Measurements from ENCODE around the gene DSCAM. TPM values are rescaled to one million over a fixed set of nuclear protein-coding genes. Genes with fewer than 3 reads are reported as not detected.
"Not testable (repeated sequence)": the region's sequence is repeated elsewhere in the genome, so short reads cannot be mapped to it uniquely, and the experiment has no call there.

DSCAM gene
- total and polyA plus RNA-seq, 4 experiments from 2014 or later, result not detected

- POLR2A ChIA-PET (ENCODE audit: partially characterized antibody); H3K36me3 ChIP-seq (ENCODE audit: insufficient read depth, low read length); H3K4me1 Mint-ChIP-seq; DNase-seq; H3K27ac Mint-ChIP-seq; H3K27me3 Mint-ChIP-seq; H3K9me3 ChIP-seq (ENCODE audit: control insufficient read depth in 1 of 2, low read length in 2 of 2); H3K36me3 Mint-ChIP-seq; H3K4me1 ChIP-seq (ENCODE audit: insufficient read depth, low read length); intact Hi-C loops (cut with micrococcal nuclease); H3K4me3 Mint-ChIP-seq; H3K27me3 ChIP-seq (ENCODE audit: insufficient read depth, low read length); H3K4me3 ChIP-seq (ENCODE audit: low read length in 2 of 2); H3K27ac ChIP-seq (ENCODE audit: low read depth, low read length): not testable (repeated sequence)
- CTCF ChIA-PET (ENCODE audit: partially characterized antibody), result interaction anchor here (0.7 kb wide), 1 partner anchor 815 kb away, joined by 3 read pairs; no protein-coding TSS in a partner anchor
- peaks cover 0 to 12% (median 4%) of the 10 kb centered on the region in 8 donors for H3K9me3 Mint-ChIP-seq
Measured at GRCh38 chr21:40320718-40321117, 526.2 kb downstream of the DSCAM start.

GRCh38 chr21:40318371-40318770, 528.6 kb downstream of the DSCAM start:
- intact Hi-C loops (cut with micrococcal nuclease), result no loop called here
- no peaks in the 10 kb centered on the region for H3K4me1 ChIP-seq (ENCODE audit: insufficient read depth, low read length)
- DNase-seq, result peak in 1 of 5 donors; percentile 0
- no peak overlapping the region for H3K4me3 ChIP-seq (ENCODE audit: low read length in 2 of 2)
- H3K36me3 ChIP-seq (ENCODE audit: insufficient read depth, low read length), result no peaks in the 10 kb centered on the region
- ChIA-PET CTCF (ENCODE audit: partially characterized antibody) (no interaction called here), POLR2A (ENCODE audit: partially characterized antibody) (no interaction called here)
- H3K9me3 Mint-ChIP-seq, result peaks cover 0 to 13% (median 4%) of the 10 kb centered on the region in 8 donors
- H3K27me3 Mint-ChIP-seq, result no peaks in the 10 kb centered on the region
- H3K9me3 ChIP-seq (ENCODE audit: control insufficient read depth in 1 of 2, low read length in 2 of 2), result no peaks in the 10 kb centered on the region
- no peak overlapping the region for H3K27ac Mint-ChIP-seq
- H3K4me3 Mint-ChIP-seq, result no peak overlapping the region
- H3K36me3 Mint-ChIP-seq, result no peaks in the 10 kb centered on the region
- no peaks in the 10 kb centered on the region for H3K4me1 Mint-ChIP-seq
- no peaks in the 10 kb centered on the region for H3K27me3 ChIP-seq (ENCODE audit: insufficient read depth, low read length)
- no peak overlapping the region for H3K27ac ChIP-seq (ENCODE audit: low read depth, low read length)

- Histone ChIP-seq H3K36me3 (ENCODE audit: insufficient read depth, low read length) (no peaks in the 10 kb centered on the region), H3K27ac (ENCODE audit: low read depth, low read length) (no peak overlapping the region), H3K9me3 (ENCODE audit: control insufficient read depth in 1 of 2, low read length in 2 of 2) (no peaks in the 10 kb centered on the region), H3K4me1 (ENCODE audit: insufficient read depth, low read length) (no peaks in the 10 kb centered on the region), H3K27me3 (ENCODE audit: insufficient read depth, low read length) (no peaks in the 10 kb centered on the region), H3K4me3 (ENCODE audit: low read length in 2 of 2) (no peak overlapping the region)
- DNase-seq, result no peak
- POLR2A ChIA-PET (ENCODE audit: partially characterized antibody), result no interaction called here
- Mint-ChIP-seq H3K4me3 (no peak overlapping the region), H3K9me3 (peaks cover 0 to 6% (median 1%) of the 10 kb centered on the region in 8 donors), H3K4me1 (no peaks in the 10 kb centered on the region), H3K36me3 (no peaks in the 10 kb centered on the region), H3K27me3 (no peaks in the 10 kb centered on the region), H3K27ac (no peak overlapping the region)
- CTCF ChIA-PET (ENCODE audit: partially characterized antibody), result no interaction called here
- intact Hi-C loops (cut with micrococcal nuclease), result no loop called here
Measured at GRCh38 chr21:40316104-40316503, 530.9 kb downstream of the DSCAM start.

- DNase-seq, result no peak
- Mint-ChIP-seq H3K36me3 (no peaks in the 10 kb centered on the region), H3K4me1 (no peaks in the 10 kb centered on the region), H3K27me3 (no peaks in the 10 kb centered on the region), H3K27ac (no peak overlapping the region), H3K9me3 (peaks cover 0 to 6% (median 1%) of the 10 kb centered on the region in 8 donors), H3K4me3 (no peak overlapping the region)
- H3K9me3 ChIP-seq (ENCODE audit: control insufficient read depth in 1 of 2, low read length in 2 of 2), result no peaks in the 10 kb centered on the region
- ChIA-PET POLR2A (ENCODE audit: partially characterized antibody) (no interaction called here), CTCF (ENCODE audit: partially characterized antibody) (no interaction called here)
- intact Hi-C loops (cut with micrococcal nuclease), result no loop called here
- no peak overlapping the region for H3K27ac ChIP-seq (ENCODE audit: low read depth, low read length)
- no peaks in the 10 kb centered on the region for H3K4me1 ChIP-seq (ENCODE audit: insufficient read depth, low read length)
- H3K4me3 ChIP-seq (ENCODE audit: low read length in 2 of 2), result no peak overlapping the region
- no peaks in the 10 kb centered on the region for H3K27me3 ChIP-seq (ENCODE audit: insufficient read depth, low read length)
- no peaks in the 10 kb centered on the region for H3K36me3 ChIP-seq (ENCODE audit: insufficient read depth, low read length)
Measured at GRCh38 chr21:40315626-40316025, 531.3 kb downstream of the DSCAM start.

GRCh38 chr21:40313260-40313659, 533.7 kb downstream of the DSCAM start:
- no peaks in the 10 kb centered on the region for H3K9me3 ChIP-seq (ENCODE audit: control insufficient read depth in 1 of 2, low read length in 2 of 2)
- no peak overlapping the region for H3K27ac ChIP-seq (ENCODE audit: low read depth, low read length)
- no peaks in the 10 kb centered on the region for H3K36me3 Mint-ChIP-seq
- H3K4me1 ChIP-seq (ENCODE audit: insufficient read depth, low read length), result no peaks in the 10 kb centered on the region
- peaks cover 0 to 5% (median 1%) of the 10 kb centered on the region in 8 donors for H3K9me3 Mint-ChIP-seq
- ChIA-PET POLR2A (ENCODE audit: partially characterized antibody) (no interaction called here), CTCF (ENCODE audit: partially characterized antibody) (no interaction called here)
- H3K4me1 Mint-ChIP-seq, result no peaks in the 10 kb centered on the region
- H3K27me3 Mint-ChIP-seq, result no peaks in the 10 kb centered on the region
- H3K4me3 ChIP-seq (ENCODE audit: low read length in 2 of 2), result no peak overlapping the region
- intact Hi-C loops (cut with micrococcal nuclease), result no loop called here
- H3K27ac Mint-ChIP-seq, result no peak overlapping the region
- DNase-seq, result no peak
- H3K4me3 Mint-ChIP-seq, result no peak overlapping the region
- no peaks in the 10 kb centered on the region for H3K36me3 ChIP-seq (ENCODE audit: insufficient read depth, low read length)
- H3K27me3 ChIP-seq (ENCODE audit: insufficient read depth, low read length), result no peaks in the 10 kb centered on the region

GRCh38 chr21:40300300-40300699, 546.7 kb downstream of the DSCAM start:
- H3K36me3 ChIP-seq (ENCODE audit: insufficient read depth, low read length), result no peaks in the 10 kb centered on the region
- H3K9me3 ChIP-seq (ENCODE audit: control insufficient read depth in 1 of 2, low read length in 2 of 2), result no peaks in the 10 kb centered on the region
- Mint-ChIP-seq H3K36me3 (no peaks in the 10 kb centered on the region), H3K27me3 (no peaks in the 10 kb centered on the region), H3K9me3 (peaks cover 0 to 22% (median 11%) of the 10 kb centered on the region in 8 donors), H3K4me3 (no peak overlapping the region), H3K27ac (no peak overlapping the region), H3K4me1 (no peaks in the 10 kb centered on the region)
- intact Hi-C loops (cut with micrococcal nuclease), result no loop called here
- no peak overlapping the region for H3K4me3 ChIP-seq (ENCODE audit: low read length in 2 of 2)
- POLR2A ChIA-PET (ENCODE audit: partially characterized antibody), result no interaction called here
- no peak overlapping the region for H3K27ac ChIP-seq (ENCODE audit: low read depth, low read length)
- no peaks in the 10 kb centered on the region for H3K27me3 ChIP-seq (ENCODE audit: insufficient read depth, low read length)
- H3K4me1 ChIP-seq (ENCODE audit: insufficient read depth, low read length), result no peaks in the 10 kb centered on the region
- no peak for DNase-seq
- CTCF ChIA-PET (ENCODE audit: partially characterized antibody), result no interaction called here

- no peaks in the 10 kb centered on the region for H3K36me3 Mint-ChIP-seq
- H3K27me3 Mint-ChIP-seq, result no peaks in the 10 kb centered on the region
- Histone ChIP-seq H3K4me3 (ENCODE audit: low read length in 2 of 2) (no peak overlapping the region), H3K4me1 (ENCODE audit: insufficient read depth, low read length) (no peaks in the 10 kb centered on the region), H3K36me3 (ENCODE audit: insufficient read depth, low read length) (no peaks in the 10 kb centered on the region), H3K27me3 (ENCODE audit: insufficient read depth, low read length) (no peaks in the 10 kb centered on the region), H3K9me3 (ENCODE audit: control insufficient read depth in 1 of 2, low read length in 2 of 2) (no peaks in the 10 kb centered on the region), H3K27ac (ENCODE audit: low read depth, low read length) (no peak overlapping the region)
- POLR2A ChIA-PET (ENCODE audit: partially characterized antibody), result no interaction called here
- H3K9me3 Mint-ChIP-seq, result peaks cover 0 to 22% (median 9%) of the 10 kb centered on the region in 8 donors
- H3K4me1 Mint-ChIP-seq, result no peaks in the 10 kb centered on the region
- no peak overlapping the region for H3K4me3 Mint-ChIP-seq
- CTCF ChIA-PET (ENCODE audit: partially characterized antibody), result no interaction called here
- no peak for DNase-seq
- intact Hi-C loops (cut with micrococcal nuclease), result no loop called here
- no peak overlapping the region for H3K27ac Mint-ChIP-seq
Measured at GRCh38 chr21:40299451-40299850, 547.5 kb downstream of the DSCAM start.

GRCh38 chr21:40294345-40294744, 552.6 kb downstream of the DSCAM start:
- Mint-ChIP-seq H3K36me3 (no peaks in the 10 kb centered on the region), H3K27me3 (no peaks in the 10 kb centered on the region), H3K9me3 (peaks cover 0 to 6% (median under 1%) of the 10 kb centered on the region in 8 donors), H3K4me1 (no peaks in the 10 kb centered on the region), H3K27ac (no peak overlapping the region), H3K4me3 (no peak overlapping the region)
- POLR2A ChIA-PET (ENCODE audit: partially characterized antibody), result interaction anchor here (0.6 kb wide), 1 partner anchor 12 kb away, joined by 3 read pairs; no protein-coding TSS in a partner anchor
- Histone ChIP-seq H3K27me3 (ENCODE audit: insufficient read depth, low read length) (no peaks in the 10 kb centered on the region), H3K4me1 (ENCODE audit: insufficient read depth, low read length) (no peaks in the 10 kb centered on the region), H3K27ac (ENCODE audit: low read depth, low read length) (no peak overlapping the region), H3K9me3 (ENCODE audit: control insufficient read depth in 1 of 2, low read length in 2 of 2) (no peaks in the 10 kb centered on the region), H3K4me3 (ENCODE audit: low read length in 2 of 2) (no peak overlapping the region), H3K36me3 (ENCODE audit: insufficient read depth, low read length) (no peaks in the 10 kb centered on the region)
- intact Hi-C loops (cut with micrococcal nuclease), result no loop called here
- no peak for DNase-seq
- CTCF ChIA-PET (ENCODE audit: partially characterized antibody), result no interaction called here
